Measurements from ENCODE around the gene TBRG4. TPM values are rescaled to one million over a fixed set of nuclear protein-coding genes. Genes with fewer than 3 reads are reported as not detected.

TBRG4 gene
- polyA plus RNA-seq, 1 donor from 2014 or later: 52.8 TPM

GRCh38 chr7:45069444-45070253 lies 41.8 kb downstream of the TBRG4 start:
- Histone ChIP-seq H4K20me1 (ENCODE audit: insufficient read depth) (no peaks in the 10 kb centered on the region), H3K27me3 (ENCODE audit: insufficient read depth, low read depth, low read length) (no peaks in the 10 kb centered on the region), H2AFZ (ENCODE audit: low read depth, low read length) (no peak overlapping the region), H3K27ac (ENCODE audit: low read length) (no peak overlapping the region), H3K9ac (ENCODE audit: low read length) (no peak overlapping the region), H3K4me2 (ENCODE audit: low read length) (no peak overlapping the region), H3K9me2 (ENCODE audit: insufficient read depth, low read length) (no peaks in the 10 kb centered on the region), H3K36me3 (ENCODE audit: insufficient read depth, low read length) (no peaks in the 10 kb centered on the region), H3K79me2 (replicated peaks; ENCODE audit: insufficient read depth, low read length) (no peaks in the 10 kb centered on the region), H3K9me3 (ENCODE audit: low read length) (no peaks in the 10 kb centered on the region), H3K4me3 (ENCODE audit: low read length) (no peak overlapping the region), H3F3A (ENCODE audit: insufficient read depth, low read length, poor library complexity, severe bottlenecking) (no peaks in the 10 kb centered on the region)
- TF ChIP-seq RAD21 (conservative IDR thresholded peaks at IDR 0.05): no peak
- no peak for TF ChIP-seq SMC3 (conservative IDR thresholded peaks at IDR 0.05; ENCODE audit: poor library complexity)
- TF ChIP-seq REST (IDR thresholded peaks at IDR 0.05; ENCODE audit: borderline replicate concordance): no peak
- no peak for TF ChIP-seq POLR2AphosphoS5 (IDR thresholded peaks at IDR 0.05)
- TF ChIP-seq MXI1 (conservative IDR thresholded peaks at IDR 0.05; ENCODE audit: poor library complexity, severe bottlenecking): no peak
- TF ChIP-seq EP300 (conservative IDR thresholded peaks at IDR 0.05; ENCODE audit: poor library complexity, severe bottlenecking): no peak
- no peak for TF ChIP-seq CTCF (IDR thresholded peaks at IDR 0.05; ENCODE audit: poor library complexity, severe bottlenecking)
- TF ChIP-seq EZH2 (IDR thresholded peaks at IDR 0.05; ENCODE audit: borderline replicate concordance, insufficient read depth, low read length, poor library complexity, severe bottlenecking): no peak
- TF ChIP-seq TAF1 (IDR thresholded peaks at IDR 0.05; ENCODE audit: low read depth): no peak

DNA sequence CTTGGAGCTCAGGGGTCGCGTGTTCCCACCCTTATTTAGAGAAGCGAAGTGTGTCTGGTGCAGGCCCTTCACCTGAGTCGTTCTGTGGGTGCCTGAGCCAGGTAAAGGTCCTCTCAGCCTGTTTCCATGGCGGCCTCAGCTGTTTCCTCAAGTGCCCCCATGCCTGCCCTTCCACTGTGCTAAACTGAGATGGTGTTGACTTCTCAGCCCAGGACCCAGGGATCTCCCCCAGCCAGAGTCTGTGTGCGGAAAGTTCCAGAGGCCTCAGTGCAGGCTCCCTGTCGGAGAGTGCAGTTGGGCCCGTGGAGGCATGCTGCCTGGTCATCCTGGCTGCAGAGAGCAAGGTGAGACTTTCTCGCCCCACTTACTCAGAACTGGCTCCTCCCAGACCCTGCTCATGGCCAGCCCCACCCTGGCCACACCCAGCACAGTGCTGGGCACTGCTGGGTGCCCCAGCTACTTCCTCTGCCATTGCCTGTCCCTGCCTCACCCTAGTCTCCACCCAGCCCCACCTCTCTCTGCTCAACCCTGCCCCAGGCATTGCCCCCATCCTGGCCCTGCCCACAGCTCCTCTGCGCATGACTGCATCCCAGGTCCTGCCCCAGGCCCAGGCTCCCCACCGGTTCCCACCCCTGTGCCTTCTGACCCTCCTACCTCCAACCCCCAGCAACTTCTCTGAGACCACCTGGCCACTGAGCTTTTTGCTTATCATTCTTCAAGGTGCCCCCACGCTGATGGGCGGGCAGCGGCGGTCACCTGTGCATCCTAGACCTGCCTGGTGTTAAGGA lies 43.1 kb downstream of the TBRG4 start:
- Histone ChIP-seq H3K4me3 (ENCODE audit: low read length) (no peak overlapping the region), H3K9me3 (ENCODE audit: low read length) (no peaks in the 10 kb centered on the region), H3K4me2 (ENCODE audit: low read length) (no peak overlapping the region), H3K27me3 (ENCODE audit: insufficient read depth, low read depth, low read length) (no peaks in the 10 kb centered on the region), H4K20me1 (ENCODE audit: insufficient read depth) (no peaks in the 10 kb centered on the region), H3K9me2 (ENCODE audit: insufficient read depth, low read length) (no peaks in the 10 kb centered on the region), H3K79me2 (replicated peaks; ENCODE audit: insufficient read depth, low read length) (no peaks in the 10 kb centered on the region), H3K27ac (ENCODE audit: low read length) (no peak overlapping the region), H2AFZ (ENCODE audit: low read depth, low read length) (no peak overlapping the region), H3K36me3 (ENCODE audit: insufficient read depth, low read length) (no peaks in the 10 kb centered on the region), H3K9ac (ENCODE audit: low read length) (no peak overlapping the region), H3F3A (ENCODE audit: insufficient read depth, low read length, poor library complexity, severe bottlenecking) (no peaks in the 10 kb centered on the region)
- TF ChIP-seq EZH2 (IDR thresholded peaks at IDR 0.05; ENCODE audit: borderline replicate concordance, insufficient read depth, low read length, poor library complexity, severe bottlenecking) (no peak), REST (IDR thresholded peaks at IDR 0.05; ENCODE audit: borderline replicate concordance) (no peak), POLR2AphosphoS5 (IDR thresholded peaks at IDR 0.05) (no peak), EP300 (conservative IDR thresholded peaks at IDR 0.05; ENCODE audit: poor library complexity, severe bottlenecking) (no peak), RAD21 (conservative IDR thresholded peaks at IDR 0.05) (no peak), TAF1 (IDR thresholded peaks at IDR 0.05; ENCODE audit: low read depth) (no peak), SMC3 (conservative IDR thresholded peaks at IDR 0.05; ENCODE audit: poor library complexity) (no peak), MXI1 (conservative IDR thresholded peaks at IDR 0.05; ENCODE audit: poor library complexity, severe bottlenecking) (no peak), CTCF (IDR thresholded peaks at IDR 0.05; ENCODE audit: poor library complexity, severe bottlenecking) (no peak)
